Measurements from ENCODE around the gene ACSL3. TPM values are rescaled to one million over a fixed set of nuclear protein-coding genes. Genes with fewer than 3 reads are reported as not detected.
"Not testable (repeated sequence)": the region's sequence is repeated elsewhere in the genome, so short reads cannot be mapped to it uniquely, and the experiment has no call there.

ACSL3 gene
- total and polyA plus RNA-seq, 4 donors = 22.2 to 154 (median 59.2) TPM

DNA sequence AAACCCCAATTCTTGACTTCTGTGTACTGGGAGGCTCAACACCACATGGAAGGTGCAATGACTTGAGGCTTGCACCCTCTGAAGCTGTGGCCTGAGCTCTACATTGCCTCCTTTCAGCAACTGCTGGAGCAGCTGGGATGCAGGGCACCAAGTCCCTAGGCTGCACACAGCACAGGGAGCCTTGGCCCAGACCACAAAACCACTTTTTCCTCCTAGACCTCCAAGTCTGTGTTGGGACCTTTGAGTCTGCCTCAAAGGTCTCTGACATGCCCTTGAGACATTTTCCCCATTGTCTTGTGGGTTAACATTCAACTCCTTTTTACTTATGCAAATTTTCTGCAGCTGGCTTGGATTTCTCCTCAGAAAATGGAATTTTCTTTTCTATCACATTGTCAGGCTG is 128.6 kb downstream of the ACSL3 start:
- Histone ChIP-seq H3K4me1 (ENCODE audit: control insufficient read depth in 5 of 5, insufficient read depth in 5 of 5, low read length in 5 of 5) (peaks cover 0 to 9% (median 0%) of the 10 kb centered on the region in 5 donors), H3K27ac (ENCODE audit: low read depth in 1 of 2, low read length in 1 of 2) (no peak overlapping the region), H3K36me3 (ENCODE audit: control insufficient read depth in 4 of 4, insufficient read depth in 4 of 4, low read length in 4 of 4) (no peaks in the 10 kb centered on the region), H3K9ac (ENCODE audit: insufficient read depth in 1 of 2, low read length in 2 of 2) (no peak overlapping the region), H3K4me3 (no peak overlapping the region), H3K27me3 (ENCODE audit: control insufficient read depth in 3 of 3, insufficient read depth in 3 of 3, low read length in 2 of 3) (no peaks in the 10 kb centered on the region), H3K9me3 (ENCODE audit: control insufficient read depth in 4 of 4, insufficient read depth in 3 of 4, low read length in 3 of 4) (peaks cover 0 to 2% (median 0%) of the 10 kb centered on the region in 4 donors)
- TF ChIP-seq, protein P1, sequence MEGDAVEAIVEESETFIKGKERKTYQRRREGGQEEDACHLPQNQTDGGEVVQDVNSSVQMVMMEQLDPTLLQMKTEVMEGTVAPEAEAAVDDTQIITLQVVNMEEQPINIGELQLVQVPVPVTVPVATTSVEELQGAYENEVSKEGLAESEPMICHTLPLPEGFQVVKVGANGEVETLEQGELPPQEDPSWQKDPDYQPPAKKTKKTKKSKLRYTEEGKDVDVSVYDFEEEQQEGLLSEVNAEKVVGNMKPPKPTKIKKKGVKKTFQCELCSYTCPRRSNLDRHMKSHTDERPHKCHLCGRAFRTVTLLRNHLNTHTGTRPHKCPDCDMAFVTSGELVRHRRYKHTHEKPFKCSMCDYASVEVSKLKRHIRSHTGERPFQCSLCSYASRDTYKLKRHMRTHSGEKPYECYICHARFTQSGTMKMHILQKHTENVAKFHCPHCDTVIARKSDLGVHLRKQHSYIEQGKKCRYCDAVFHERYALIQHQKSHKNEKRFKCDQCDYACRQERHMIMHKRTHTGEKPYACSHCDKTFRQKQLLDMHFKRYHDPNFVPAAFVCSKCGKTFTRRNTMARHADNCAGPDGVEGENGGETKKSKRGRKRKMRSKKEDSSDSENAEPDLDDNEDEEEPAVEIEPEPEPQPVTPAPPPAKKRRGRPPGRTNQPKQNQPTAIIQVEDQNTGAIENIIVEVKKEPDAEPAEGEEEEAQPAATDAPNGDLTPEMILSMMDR (IDR thresholded peaks at IDR 0.05; ENCODE audit: control extremely low read depth, extremely low read depth) = no peak
- DNase-seq (no peak), ATAC-seq (ENCODE audit: insufficient read depth, low FRiP score) (no peak)

DNA sequence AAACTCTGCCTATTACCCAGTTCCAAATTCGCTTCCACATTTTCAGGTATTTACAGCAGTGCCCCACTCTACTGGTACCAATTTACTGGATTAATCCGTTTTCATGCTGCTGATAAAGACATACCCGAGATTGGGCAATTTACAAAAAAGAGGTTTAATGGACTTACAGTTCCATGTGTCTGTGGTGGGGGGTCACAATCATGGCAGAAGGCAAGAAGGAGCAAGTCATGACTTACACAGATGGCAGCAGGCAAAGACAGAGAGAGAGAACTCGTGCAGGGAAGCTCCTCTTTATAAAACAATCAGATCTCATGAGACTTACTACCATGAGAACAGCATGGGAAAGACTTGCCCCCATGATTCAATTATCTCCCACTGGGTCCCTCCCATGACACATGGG is 129.4 kb downstream of the ACSL3 start:
- not testable (repeated sequence) for H3K36me3 ChIP-seq (ENCODE audit: control insufficient read depth in 4 of 4, insufficient read depth in 4 of 4, low read length in 4 of 4); DNase-seq; ATAC-seq (ENCODE audit: insufficient read depth, low FRiP score)

DNA sequence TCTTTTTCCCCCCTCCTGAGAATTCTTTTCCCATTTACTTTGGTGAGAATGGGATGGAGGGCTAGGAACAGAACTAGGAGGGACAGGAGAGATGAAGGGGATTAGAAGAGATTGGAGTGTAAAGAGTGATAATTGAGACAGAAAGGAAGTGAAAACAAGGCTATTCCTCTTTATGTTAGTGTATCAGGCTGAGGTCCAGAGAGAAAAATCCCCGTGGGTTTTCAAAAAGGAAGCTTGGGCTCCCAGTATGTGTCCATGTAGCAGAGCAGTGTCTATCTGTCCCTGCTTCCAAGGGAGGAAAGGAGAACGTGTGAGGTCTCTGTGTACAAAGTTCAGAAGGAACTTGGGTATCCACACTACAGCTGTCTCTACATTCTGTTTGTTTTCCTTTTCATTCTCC is 131.3 kb downstream of the ACSL3 start:
- 40 to 63% methylated on average over 2 of the region's 2 CpGs for WGBS, 2 donors
- no peak for ATAC-seq (ENCODE audit: insufficient read depth, low FRiP score)
- no peak overlapping the region for H3K4me3 ChIP-seq
- DNase-seq = no peak
- H3K27ac ChIP-seq (ENCODE audit: low read depth in 1 of 2, low read length in 1 of 2) = no peak overlapping the region
- peaks cover 0 to 17% (median 3%) of the 10 kb centered on the region in 5 donors for H3K4me1 ChIP-seq (ENCODE audit: control insufficient read depth in 5 of 5, insufficient read depth in 5 of 5, low read length in 5 of 5)
- no peaks in the 10 kb centered on the region for H3K9me3 ChIP-seq (ENCODE audit: control insufficient read depth in 4 of 4, insufficient read depth in 3 of 4, low read length in 3 of 4)
- H3K36me3 ChIP-seq (ENCODE audit: control insufficient read depth in 4 of 4, insufficient read depth in 4 of 4, low read length in 4 of 4) = no peaks in the 10 kb centered on the region
- H3K27me3 ChIP-seq (ENCODE audit: control insufficient read depth in 3 of 3, insufficient read depth in 3 of 3, low read length in 2 of 3) = no peaks in the 10 kb centered on the region
- TF ChIP-seq, protein P1 (IDR thresholded peaks at IDR 0.05; ENCODE audit: control extremely low read depth, extremely low read depth) = no peak
- H3K9ac ChIP-seq (ENCODE audit: insufficient read depth in 1 of 2, low read length in 2 of 2) = no peak overlapping the region

More for the DNA sequence above, 129.4 kb downstream of the ACSL3 start:
- H3K27me3 ChIP-seq (ENCODE audit: control insufficient read depth in 3 of 3, insufficient read depth in 3 of 3, low read length in 2 of 3); H3K9me3 ChIP-seq (ENCODE audit: control insufficient read depth in 4 of 4, insufficient read depth in 3 of 4, low read length in 3 of 4); H3K4me3 ChIP-seq; H3K9ac ChIP-seq (ENCODE audit: insufficient read depth in 1 of 2, low read length in 2 of 2); H3K27ac ChIP-seq (ENCODE audit: low read depth in 1 of 2, low read length in 1 of 2): not testable (repeated sequence)
- 88 to 89% methylated on average over 4 of the region's 4 CpGs for WGBS, 2 donors
- peaks cover 0 to 16% (median 2%) of the 10 kb centered on the region in 5 donors for H3K4me1 ChIP-seq (ENCODE audit: control insufficient read depth in 5 of 5, insufficient read depth in 5 of 5, low read length in 5 of 5)

Other genes starting within 250 kb of the ACSL3 start
- gene FARSB, start 204.9 kb upstream of the ACSL3 start, total RNA-seq = 10 to 100 TPM in 1 of 2 donors, 1 to 10 TPM in 1; 9.5 to 17.0 TPM
- 10 to 100 TPM; 15.5 TPM for gene FARSB, start 204.9 kb upstream of the ACSL3 start, polyA plus RNA-seq
- gene MOGAT1, start 189.4 kb upstream of the ACSL3 start, total RNA-seq = 1 to 10 TPM in 1 of 2 donors, not detected in 1; 1.7 TPM
- under 1 TPM; 0.08 to 0.18 TPM for gene MOGAT1, start 189.4 kb upstream of the ACSL3 start, polyA plus RNA-seq
- 1 to 10 TPM; 1.2 to 5.3 TPM for gene KCNE4, start 191.2 kb downstream of the ACSL3 start, total RNA-seq
- gene KCNE4, start 191.2 kb downstream of the ACSL3 start, polyA plus RNA-seq = under 1 TPM; 0.79 to 0.90 TPM

Measured in lung (tissue), 12 donors.